ENCODE measurements around the gene SELENON. TPM values are rescaled to one million over a fixed set of nuclear protein-coding genes. Genes with fewer than 3 reads are reported as not detected.

The SELENON gene
- total and polyA plus RNA-seq, 9 of the 15 experiments (the other 6 are each of a cell fraction or from before 2014, with no cell fraction given), result 0.43 to 26.7 (median 7.0) TPM

- TF ChIP-seq RBM17 (IDR thresholded peaks at IDR 0.05; ENCODE audit: borderline replicate concordance, low read depth, low read length) (no peak), SMARCA5 (IDR thresholded peaks at IDR 0.05) (no peak), SIN3A (IDR thresholded peaks at IDR 0.05; ENCODE audit: borderline replicate concordance in 2 of 2, control insufficient read depth in 1 of 2, low read depth in 2 of 2, low read length in 2 of 2) (peak; percentile 69 to 84; a peak in 2 of 4 replicates), MTA2 (IDR thresholded peaks at IDR 0.05; ENCODE audit: low read depth) (no peak), SRSF9 (IDR thresholded peaks at IDR 0.05; ENCODE audit: borderline replicate concordance, low read depth, low read length) (no peak), KLF16 (IDR thresholded peaks at IDR 0.05) (no peak), ZNF398 (CRISPR knock-in tag; IDR thresholded peaks at IDR 0.05) (no peak), KAT8 (IDR thresholded peaks at IDR 0.05; ENCODE audit: low read depth) (no peak), ZNF384 (IDR thresholded peaks at IDR 0.05; ENCODE audit: low read depth, low read length) (no peak), CCAR2 (IDR thresholded peaks at IDR 0.05; ENCODE audit: low read depth, low read length) (no peak), GTF2E2 (tag; IDR thresholded peaks at IDR 0.05) (no peak), E2F8 (IDR thresholded peaks at IDR 0.05; ENCODE audit: low read depth, partially characterized antibody) (peak; percentile 72), NFE2 (IDR thresholded peaks at IDR 0.05; ENCODE audit: low read depth) (no peak), ZBED1 (IDR thresholded peaks at IDR 0.05) (no peak), ZNF263 (CRISPR knock-in tag; IDR thresholded peaks at IDR 0.05; ENCODE audit: borderline replicate concordance) (no peak), U2AF1 (optimal IDR thresholded peaks at IDR 0.05; ENCODE audit: low read depth, low read length) (no peak), DEAF1 (CRISPR knock-in tag; IDR thresholded peaks at IDR 0.05) (no peak), GATA2 (CRISPR knock-in tag; IDR thresholded peaks at IDR 0.05) (no peak), TSHZ1 (CRISPR knock-in tag; IDR thresholded peaks at IDR 0.05) (no peak)
Observed at GRCh38 chr1:25819491-25820246, 19.7 kb downstream of the SELENON start, which contains the start of gene MTFR1L (continued).

Data from K562 (cell line).